ENCODE results near the gene RELT. TPM values are rescaled to one million over a fixed set of nuclear protein-coding genes. Genes with fewer than 3 reads are reported as not detected.

RELT gene
- total RNA-seq, 1 donor = 4.6 TPM

DNA sequence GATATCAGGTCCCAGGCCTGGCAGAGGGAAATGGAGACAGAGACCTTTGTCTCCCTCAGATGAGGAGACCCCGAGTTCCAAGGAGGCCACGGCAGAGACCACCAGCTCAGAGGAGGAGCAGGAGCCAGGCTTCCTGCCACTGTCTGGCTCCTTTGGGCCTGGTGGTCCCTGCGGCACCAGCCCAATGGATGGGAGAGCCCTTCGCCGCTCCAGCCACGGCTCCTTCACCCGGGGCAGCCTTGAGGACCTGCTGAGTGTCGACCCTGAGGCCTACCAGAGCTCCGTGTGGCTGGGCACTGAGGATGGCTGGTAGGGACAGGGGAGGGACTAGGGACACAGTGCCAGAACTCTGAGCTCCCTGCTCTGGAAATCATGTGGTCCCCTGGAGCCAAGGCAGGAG is 13.1 kb upstream of the RELT start:
- TF ChIP-seq, protein P1, sequence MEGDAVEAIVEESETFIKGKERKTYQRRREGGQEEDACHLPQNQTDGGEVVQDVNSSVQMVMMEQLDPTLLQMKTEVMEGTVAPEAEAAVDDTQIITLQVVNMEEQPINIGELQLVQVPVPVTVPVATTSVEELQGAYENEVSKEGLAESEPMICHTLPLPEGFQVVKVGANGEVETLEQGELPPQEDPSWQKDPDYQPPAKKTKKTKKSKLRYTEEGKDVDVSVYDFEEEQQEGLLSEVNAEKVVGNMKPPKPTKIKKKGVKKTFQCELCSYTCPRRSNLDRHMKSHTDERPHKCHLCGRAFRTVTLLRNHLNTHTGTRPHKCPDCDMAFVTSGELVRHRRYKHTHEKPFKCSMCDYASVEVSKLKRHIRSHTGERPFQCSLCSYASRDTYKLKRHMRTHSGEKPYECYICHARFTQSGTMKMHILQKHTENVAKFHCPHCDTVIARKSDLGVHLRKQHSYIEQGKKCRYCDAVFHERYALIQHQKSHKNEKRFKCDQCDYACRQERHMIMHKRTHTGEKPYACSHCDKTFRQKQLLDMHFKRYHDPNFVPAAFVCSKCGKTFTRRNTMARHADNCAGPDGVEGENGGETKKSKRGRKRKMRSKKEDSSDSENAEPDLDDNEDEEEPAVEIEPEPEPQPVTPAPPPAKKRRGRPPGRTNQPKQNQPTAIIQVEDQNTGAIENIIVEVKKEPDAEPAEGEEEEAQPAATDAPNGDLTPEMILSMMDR (IDR thresholded peaks at IDR 0.05; ENCODE audit: insufficient read depth, low read length) = no peak
- no peak for DNase-seq (ENCODE audit: low read depth)
- no peak overlapping the region for H3K4me3 ChIP-seq (ENCODE audit: low read depth, low read length)

DNA sequence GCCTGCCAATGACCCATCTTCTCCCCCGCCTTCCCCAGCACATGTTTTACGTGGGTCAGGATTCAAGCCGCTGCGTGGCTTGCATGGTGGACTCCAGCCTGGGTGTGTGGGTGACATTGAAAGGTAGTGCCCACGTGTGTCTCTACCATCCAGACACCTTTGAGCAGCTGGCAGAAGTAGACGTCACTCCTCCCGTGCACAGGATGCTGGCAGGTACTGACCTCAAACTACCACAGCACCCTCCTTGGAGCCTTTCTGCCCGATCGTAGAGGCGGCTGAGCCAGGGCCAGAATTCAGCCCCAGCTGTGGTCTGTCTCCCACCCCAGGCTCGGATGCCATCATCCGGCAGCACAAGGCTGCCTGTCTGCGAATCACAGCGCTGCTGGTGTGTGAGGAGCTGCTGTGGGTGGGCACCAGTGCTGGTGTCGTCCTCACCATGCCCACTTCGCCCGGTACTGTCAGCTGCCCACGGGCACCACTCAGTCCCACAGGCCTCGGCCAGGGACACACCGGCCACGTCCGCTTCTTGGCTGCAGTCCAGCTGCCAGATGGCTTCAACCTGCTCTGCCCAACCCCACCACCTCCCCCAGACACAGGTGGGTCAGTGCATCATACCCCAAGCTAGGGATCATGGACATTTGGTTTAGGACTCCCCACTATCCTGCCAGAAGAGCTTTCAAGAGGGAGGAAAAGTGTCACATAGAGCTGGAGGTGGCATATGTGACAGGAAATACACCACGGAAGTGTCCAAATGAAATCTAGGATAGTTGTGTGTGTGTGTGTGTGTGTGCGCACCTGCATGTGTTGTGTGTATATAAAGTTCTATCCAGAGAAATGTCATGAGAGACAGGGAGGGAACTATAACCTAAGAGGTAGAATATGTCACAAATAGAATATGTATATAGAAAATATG is 10.6 kb upstream of the RELT start:
- DNase-seq (ENCODE audit: low read depth) = no peak
- no peak overlapping the region for H3K4me3 ChIP-seq (ENCODE audit: low read depth, low read length)
- TF ChIP-seq, protein P1 (IDR thresholded peaks at IDR 0.05; ENCODE audit: insufficient read depth, low read length) = no peak

DNA sequence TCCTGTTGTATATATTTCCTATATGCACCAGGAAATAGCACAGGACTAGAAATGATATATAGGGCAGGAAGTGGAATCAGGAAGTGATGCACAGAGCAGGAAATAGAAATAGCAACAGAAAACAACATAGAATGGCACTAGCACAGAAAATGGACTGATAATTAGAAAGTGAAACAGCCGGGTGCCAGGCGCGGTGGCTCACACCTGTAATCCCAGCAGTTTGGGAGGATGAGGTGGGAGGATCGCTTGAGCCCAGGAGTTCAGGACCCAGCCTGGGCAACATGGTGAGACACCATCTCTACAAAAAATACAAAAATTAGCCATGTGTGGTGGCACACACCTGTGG is 10.0 kb upstream of the RELT start:
- H3K4me3 ChIP-seq (ENCODE audit: low read depth, low read length) = no peak overlapping the region
- DNase-seq (ENCODE audit: low read depth) = no peak
- TF ChIP-seq, protein P1 (IDR thresholded peaks at IDR 0.05; ENCODE audit: insufficient read depth, low read length) = no peak

DNA sequence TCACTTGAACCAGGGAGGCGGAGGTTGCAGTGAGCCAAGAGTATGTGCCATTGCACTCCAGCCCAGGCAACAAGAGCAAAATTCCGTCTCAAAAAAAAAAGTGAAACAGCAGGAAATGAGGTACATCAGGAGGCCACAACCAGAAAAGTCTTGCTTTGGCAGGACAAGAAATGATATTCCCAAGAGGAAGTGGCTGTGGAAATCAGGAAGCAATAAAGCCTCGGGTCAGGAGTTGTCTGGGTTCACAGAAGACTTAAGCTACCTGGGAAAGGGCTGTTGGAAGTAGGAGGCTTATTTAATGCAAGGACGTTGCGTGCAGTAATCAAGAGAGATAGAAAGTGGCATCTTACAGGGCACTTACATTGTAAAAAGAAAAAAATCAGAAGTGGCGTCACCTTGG is 9.2 kb upstream of the RELT start:
- TF ChIP-seq, protein P1 (IDR thresholded peaks at IDR 0.05; ENCODE audit: insufficient read depth, low read length) = no peak
- DNase-seq (ENCODE audit: low read depth) = no peak
- no peak overlapping the region for H3K4me3 ChIP-seq (ENCODE audit: low read depth, low read length)

DNA sequence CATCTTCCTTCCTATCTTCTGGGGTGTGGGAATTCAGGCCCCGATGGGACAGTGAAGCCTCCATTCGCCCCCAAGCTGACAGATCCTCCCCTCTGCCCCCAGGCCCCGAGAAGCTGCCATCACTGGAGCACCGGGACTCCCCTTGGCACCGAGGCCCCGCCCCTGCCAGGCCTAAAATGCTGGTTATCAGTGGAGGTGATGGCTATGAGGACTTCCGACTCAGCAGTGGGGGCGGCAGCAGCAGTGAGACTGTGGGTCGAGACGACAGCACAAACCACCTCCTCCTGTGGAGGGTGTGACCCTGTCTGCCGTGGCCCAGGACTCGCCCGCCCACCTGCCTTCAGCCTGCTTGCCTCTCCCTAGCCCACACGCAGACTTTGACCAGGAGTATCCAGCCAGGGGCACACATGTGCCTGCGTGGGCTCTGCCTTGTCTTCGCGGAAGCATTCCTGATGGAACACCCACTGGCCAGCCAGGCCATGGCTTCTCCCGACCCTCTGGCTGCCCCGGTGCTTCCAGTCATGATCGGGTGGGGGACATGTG is 8.6 kb upstream of the RELT start:
- no peak overlapping the region for H3K4me3 ChIP-seq (ENCODE audit: low read depth, low read length)
- TF ChIP-seq, protein P1 (IDR thresholded peaks at IDR 0.05; ENCODE audit: insufficient read depth, low read length) = no peak
- DNase-seq (ENCODE audit: low read depth) = no peak

DNA sequence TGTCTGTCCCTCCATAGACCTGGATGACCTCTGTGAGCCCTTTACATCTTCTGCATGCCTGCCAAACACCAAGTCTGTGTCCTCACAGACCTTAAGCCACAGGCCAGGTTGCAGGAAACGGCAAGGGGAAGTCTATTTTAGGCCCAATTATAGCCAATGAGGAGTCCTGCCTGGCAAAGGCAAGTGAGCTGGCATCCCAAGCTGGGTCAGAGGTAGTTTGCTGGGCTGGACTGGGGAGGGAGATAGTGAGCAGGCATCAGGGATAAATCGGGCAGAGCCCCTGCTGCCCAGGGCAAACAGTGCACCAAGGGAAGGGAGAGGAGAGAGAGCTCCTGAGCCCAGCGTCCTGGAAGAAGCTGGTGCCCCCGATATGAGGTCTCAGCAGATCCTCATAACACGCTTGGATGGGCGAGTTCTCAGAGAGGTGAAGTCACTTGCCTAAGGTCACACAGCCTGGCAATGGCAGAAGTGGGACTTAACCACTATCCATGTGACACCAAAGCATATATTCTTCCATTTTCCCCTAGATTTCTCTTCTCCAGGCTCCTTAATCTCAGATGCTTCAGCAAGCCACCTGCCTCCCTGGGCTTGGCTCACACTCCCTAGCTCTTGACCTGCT is 3.7 kb upstream of the RELT start:
- no peak overlapping the region for H3K4me3 ChIP-seq (ENCODE audit: low read depth, low read length)
- DNase-seq (ENCODE audit: low read depth) = no peak
- TF ChIP-seq, protein P1 (IDR thresholded peaks at IDR 0.05; ENCODE audit: insufficient read depth, low read length) = peak; percentile 12
